Activated T-helper 17 cell treated with anti-CD3 and anti-CD28 coated beads, Interleukin-2, amount 50 U/mL, for 72 hours (primary cell): ENCODE measurements around the gene APMAP. TPM values are rescaled to one million over a fixed set of nuclear protein-coding genes. Genes with fewer than 3 reads are reported as not detected.

Experiments
- ATAC-seq: fragments of 150-1000 bp; cut with Tn5 transposase; replicated peaks from 2 replicates; pipeline ENCODE4 v1.10.0; 2021; ENCODE audit warnings: mild to moderate bottlenecking, moderate library complexity
- H3K27ac Mint-ChIP-seq: one replicate; pipeline ENCODE4 v1.8.0; 2022; ENCODE audit warnings: mixed read lengths
- H3K27me3 Mint-ChIP-seq: one replicate; pipeline ENCODE4 v1.8.0; 2022; ENCODE audit warnings: mixed read lengths
- H3K36me3 Mint-ChIP-seq: one replicate; pipeline ENCODE4 v1.8.0; 2022; ENCODE audit warnings: low read depth, mild to moderate bottlenecking, mixed read lengths
- H3K4me1 Mint-ChIP-seq: one replicate; pipeline ENCODE4 v1.8.0; 2022; ENCODE audit warnings: mixed read lengths
- H3K4me3 Mint-ChIP-seq: one replicate; pipeline ENCODE4 v1.8.0; 2022; ENCODE audit warnings: mild to moderate bottlenecking, mixed read lengths
- H3K9me3 Mint-ChIP-seq: one replicate; pipeline ENCODE4 v1.8.0; 2022; ENCODE audit warnings: mixed read lengths
- total RNA-seq, 2 donors: library from RNA; stranded (reverse); gene quantifications; one replicate each; pipeline ENCODE4 v1.2.3, GENCODE V29; 2022

The APMAP gene
- total RNA-seq, 2 donors from 2014 or later = 30.7 to 49.4 TPM

GRCh38 chr20:24978513-24978912 lies 14.0 kb downstream of the APMAP start:
- ATAC-seq = no peak
- H3K27ac Mint-ChIP-seq = no peak overlapping the region
- H3K27me3 Mint-ChIP-seq = no peaks in the 10 kb centered on the region
- H3K36me3 Mint-ChIP-seq = peaks cover 93% of the 10 kb centered on the region
- H3K9me3 Mint-ChIP-seq = peaks cover 7% of the 10 kb centered on the region
- H3K4me3 Mint-ChIP-seq = no peak overlapping the region
- H3K4me1 Mint-ChIP-seq = peaks cover 16% of the 10 kb centered on the region

GRCh38 chr20:24977797-24978196 lies 14.8 kb downstream of the APMAP start:
- Mint-ChIP-seq H3K36me3 (peaks cover 93% of the 10 kb centered on the region), H3K4me1 (peaks cover 16% of the 10 kb centered on the region), H3K27ac (no peak overlapping the region), H3K27me3 (no peaks in the 10 kb centered on the region), H3K9me3 (peaks cover 7% of the 10 kb centered on the region), H3K4me3 (no peak overlapping the region)
- no peak for ATAC-seq

GRCh38 chr20:24977336-24977735 lies 15.2 kb downstream of the APMAP start:
- Mint-ChIP-seq H3K4me1 (peaks cover 13% of the 10 kb centered on the region), H3K27ac (no peak overlapping the region), H3K9me3 (peaks cover 7% of the 10 kb centered on the region), H3K36me3 (peaks cover 93% of the 10 kb centered on the region), H3K27me3 (no peaks in the 10 kb centered on the region), H3K4me3 (no peak overlapping the region)
- no peak for ATAC-seq

GRCh38 chr20:24972341-24972740 lies 20.2 kb downstream of the APMAP start:
- H3K36me3 Mint-ChIP-seq = peaks cover 88% of the 10 kb centered on the region
- H3K4me3 Mint-ChIP-seq = no peak overlapping the region
- H3K27me3 Mint-ChIP-seq = no peaks in the 10 kb centered on the region
- H3K27ac Mint-ChIP-seq = no peak overlapping the region
- peaks cover 4% of the 10 kb centered on the region for H3K9me3 Mint-ChIP-seq
- no peak for ATAC-seq
- H3K4me1 Mint-ChIP-seq = peaks cover 4% of the 10 kb centered on the region

GRCh38 chr20:24971376-24972101 lies 21.0 kb downstream of the APMAP start:
- H3K27ac Mint-ChIP-seq = no peak overlapping the region
- H3K4me3 Mint-ChIP-seq = no peak overlapping the region
- H3K36me3 Mint-ChIP-seq = peaks cover 87% of the 10 kb centered on the region

GRCh38 chr20:24970754-24971153 lies 21.8 kb downstream of the APMAP start:
- peaks cover 87% of the 10 kb centered on the region for H3K36me3 Mint-ChIP-seq
- no peaks in the 10 kb centered on the region for H3K9me3 Mint-ChIP-seq
- no peak overlapping the region for H3K4me3 Mint-ChIP-seq
- no peak overlapping the region for H3K27ac Mint-ChIP-seq
- H3K27me3 Mint-ChIP-seq = no peaks in the 10 kb centered on the region
- H3K4me1 Mint-ChIP-seq = peaks cover 4% of the 10 kb centered on the region
- no peak for ATAC-seq

More at GRCh38 chr20:24971376-24972101, 21.0 kb downstream of the APMAP start:
- Mint-ChIP-seq H3K27me3 (no peaks in the 10 kb centered on the region), H3K4me1 (peaks cover 4% of the 10 kb centered on the region), H3K9me3 (no peaks in the 10 kb centered on the region)
- ATAC-seq = no peak

DNA sequence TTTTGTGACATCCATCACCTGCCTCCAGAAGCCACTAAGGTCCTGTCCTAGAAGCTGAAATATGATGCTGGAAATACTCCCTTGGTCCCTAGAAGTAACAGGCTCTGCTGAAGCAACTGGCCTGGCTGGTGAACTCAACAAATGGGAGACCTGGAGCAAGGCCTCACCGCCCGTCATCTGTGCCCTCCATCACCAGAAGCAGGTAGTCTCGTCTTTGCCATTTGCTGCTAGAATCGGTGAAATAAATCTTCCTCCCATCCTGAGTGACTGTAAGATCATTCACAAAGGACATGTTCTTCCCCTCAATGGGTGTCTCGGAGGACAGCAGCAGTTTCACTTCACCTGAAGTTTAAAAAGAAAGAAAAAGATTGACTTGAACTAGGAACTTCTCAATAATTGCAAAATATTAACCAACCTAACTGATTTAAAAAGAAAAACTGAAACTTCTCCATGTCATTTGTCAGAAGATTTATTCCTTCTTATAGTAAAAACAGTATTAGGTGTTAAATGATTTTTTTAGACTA lies 22.5 kb downstream of the APMAP start:
- no peak for ATAC-seq
- Mint-ChIP-seq H3K27ac (no peak overlapping the region), H3K4me3 (no peak overlapping the region), H3K9me3 (no peaks in the 10 kb centered on the region), H3K27me3 (no peaks in the 10 kb centered on the region), H3K4me1 (peaks cover 4% of the 10 kb centered on the region), H3K36me3 (peaks cover 87% of the 10 kb centered on the region)

- Mint-ChIP-seq H3K4me1 (peaks cover 11% of the 10 kb centered on the region), H3K27me3 (no peaks in the 10 kb centered on the region), H3K36me3 (peaks cover 93% of the 10 kb centered on the region), H3K27ac (no peak overlapping the region), H3K9me3 (no peaks in the 10 kb centered on the region), H3K4me3 (no peak overlapping the region)
- no peak for ATAC-seq
These were observed 23.1 kb downstream of the APMAP start for GRCh38 chr20:24969186-24970029.

- peak overlapping the region; percentile 77 for H3K27ac Mint-ChIP-seq
- no peak overlapping the region for H3K4me3 Mint-ChIP-seq
- H3K9me3 Mint-ChIP-seq = no peaks in the 10 kb centered on the region
- ATAC-seq = no peak
- H3K4me1 Mint-ChIP-seq = peaks cover 14% of the 10 kb centered on the region
- H3K27me3 Mint-ChIP-seq = no peaks in the 10 kb centered on the region
- peaks cover 91% of the 10 kb centered on the region for H3K36me3 Mint-ChIP-seq
These were observed 24.2 kb downstream of the APMAP start for GRCh38 chr20:24968278-24968800.

- peaks cover 14% of the 10 kb centered on the region for H3K4me1 Mint-ChIP-seq
- H3K27ac Mint-ChIP-seq = no peak overlapping the region
- no peak for ATAC-seq
- H3K36me3 Mint-ChIP-seq = peaks cover 98% of the 10 kb centered on the region
- H3K27me3 Mint-ChIP-seq = no peaks in the 10 kb centered on the region
- H3K9me3 Mint-ChIP-seq = no peaks in the 10 kb centered on the region
- H3K4me3 Mint-ChIP-seq = no peak overlapping the region
These were observed 26.1 kb downstream of the APMAP start for GRCh38 chr20:24966317-24967012.

- peaks cover 98% of the 10 kb centered on the region for H3K36me3 Mint-ChIP-seq
- H3K4me3 Mint-ChIP-seq = no peak overlapping the region
- peak overlapping the region; percentile 74 for H3K27ac Mint-ChIP-seq
- peaks cover 14% of the 10 kb centered on the region for H3K4me1 Mint-ChIP-seq
- no peaks in the 10 kb centered on the region for H3K9me3 Mint-ChIP-seq
- H3K27me3 Mint-ChIP-seq = no peaks in the 10 kb centered on the region
- ATAC-seq = no peak
These were observed 27.3 kb downstream of the APMAP start for GRCh38 chr20:24965065-24965919.

DNA sequence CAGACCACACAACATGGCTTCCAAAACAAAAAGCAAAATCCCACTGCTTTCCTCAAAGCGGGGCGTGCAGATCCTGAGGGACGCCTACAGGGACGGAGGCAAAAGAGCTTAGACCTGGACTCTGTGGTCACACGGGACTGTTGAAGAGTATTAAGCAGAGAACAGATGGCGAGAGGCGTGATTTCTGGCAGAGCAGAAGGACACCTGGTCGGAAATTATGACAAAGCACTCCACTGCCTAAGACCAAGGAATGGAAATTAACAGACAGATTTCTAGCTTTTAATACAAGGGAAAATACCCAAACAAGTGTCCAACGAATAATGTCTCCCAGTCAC lies 28.1 kb downstream of the APMAP start:
- peaks cover 14% of the 10 kb centered on the region for H3K4me1 Mint-ChIP-seq
- no peaks in the 10 kb centered on the region for H3K9me3 Mint-ChIP-seq
- H3K4me3 Mint-ChIP-seq = no peak overlapping the region
- H3K27ac Mint-ChIP-seq = peak overlapping the region; percentile 74
- peaks cover 96% of the 10 kb centered on the region for H3K36me3 Mint-ChIP-seq
- no peaks in the 10 kb centered on the region for H3K27me3 Mint-ChIP-seq
- peak; percentile 40 for ATAC-seq

DNA sequence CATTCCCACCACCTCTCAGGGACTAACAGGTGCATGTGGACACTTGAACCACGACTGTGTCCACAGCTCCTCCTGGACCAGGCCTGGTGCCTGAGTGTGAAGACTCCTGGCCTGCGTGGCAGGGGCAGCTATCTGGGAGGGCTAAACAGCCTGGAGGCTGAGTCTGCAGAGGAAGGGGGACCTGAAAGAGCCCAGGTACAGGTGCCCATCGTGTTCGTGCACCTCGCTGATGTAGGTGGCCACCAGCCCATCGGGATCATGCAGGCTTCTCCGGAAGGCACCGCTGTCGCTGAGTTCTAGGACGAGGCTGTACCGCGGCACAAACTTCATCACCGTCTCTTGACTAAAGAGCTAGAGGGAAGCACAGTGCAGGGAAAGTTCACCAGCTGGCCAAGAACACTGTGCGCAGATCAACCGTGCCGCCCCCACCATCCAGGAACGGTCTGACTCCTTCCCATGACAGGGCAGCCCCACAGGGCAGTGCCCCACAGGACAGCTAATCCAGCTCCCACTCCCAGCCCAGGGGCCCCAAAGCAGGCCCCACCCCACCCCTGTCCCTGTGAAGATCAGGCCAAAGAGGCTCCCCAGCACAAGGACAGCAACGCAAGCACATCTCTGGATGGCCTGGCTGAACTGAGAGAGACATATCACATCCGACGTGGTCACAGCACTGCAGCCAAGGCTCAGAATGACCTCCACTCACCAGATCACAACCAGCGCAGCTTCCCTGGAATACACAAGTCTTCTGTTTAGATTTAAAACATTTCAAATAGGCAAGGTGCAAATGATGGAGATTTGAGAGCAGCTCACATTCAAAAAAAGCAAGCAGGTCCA lies 28.7 kb downstream of the APMAP start:
- Mint-ChIP-seq H3K4me3 (no peak overlapping the region), H3K36me3 (peaks cover 95% of the 10 kb centered on the region), H3K9me3 (no peaks in the 10 kb centered on the region), H3K4me1 (peaks cover 14% of the 10 kb centered on the region), H3K27ac (peak overlapping the region; percentile 74), H3K27me3 (no peaks in the 10 kb centered on the region)
- ATAC-seq = no peak
